ENCODE data around the gene SH3RF3.

DNA sequence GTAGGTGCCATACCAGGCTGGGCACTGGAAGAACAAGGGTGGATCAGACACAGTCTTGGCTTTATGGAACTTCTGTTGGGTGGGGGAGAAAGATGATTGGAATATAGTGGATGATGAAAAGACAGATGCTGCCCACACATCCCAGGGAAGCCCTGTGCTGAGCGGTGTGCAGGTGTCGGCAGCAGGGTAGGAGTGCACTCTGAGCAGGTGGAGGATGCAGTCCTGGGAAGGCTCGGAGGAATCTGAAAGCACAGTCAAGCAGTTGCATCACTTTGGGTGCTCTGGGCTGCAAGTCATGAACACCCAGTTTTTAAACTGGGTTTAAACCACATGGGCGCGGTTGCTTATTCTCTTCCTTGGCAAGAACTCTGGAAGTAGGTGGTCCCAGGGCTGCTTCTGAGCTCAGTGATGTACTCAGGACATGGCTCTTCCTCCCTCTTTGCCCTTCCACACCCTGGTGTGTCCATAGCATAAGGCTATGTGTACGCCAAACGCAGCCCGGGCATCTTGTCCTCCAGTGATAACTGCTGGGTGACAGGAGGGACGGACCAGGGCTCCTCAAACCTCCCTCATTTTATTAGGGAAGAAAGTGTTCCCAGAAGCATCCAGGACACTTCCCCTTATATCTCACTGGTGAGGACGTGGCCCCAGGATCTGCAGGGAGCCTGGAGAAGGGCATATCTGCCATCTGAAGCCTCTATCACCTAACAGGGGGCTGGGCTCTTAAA lies 84.0 kb downstream of the SH3RF3 start:
- TF ChIP-seq ESRRA (CRISPR knock-in tag; IDR thresholded peaks at IDR 0.05; ENCODE audit: low read depth) (no peak), MAFG (CRISPR knock-in tag; IDR thresholded peaks at IDR 0.05) (no peak), RAD21 (CRISPR knock-in tag; IDR thresholded peaks at IDR 0.05) (no peak), ZNF496 (CRISPR knock-in tag; IDR thresholded peaks at IDR 0.05; ENCODE audit: insufficient replicate concordance) (no peak), BRCA1 (CRISPR knock-in tag; IDR thresholded peaks at IDR 0.05) (no peak), NR1H2 (CRISPR knock-in tag; IDR thresholded peaks at IDR 0.05; ENCODE audit: borderline replicate concordance, low read depth) (no peak), FOXA1 (IDR thresholded peaks at IDR 0.05) (no peak), FOXA1 (CRISPR knock-in tag; IDR thresholded peaks at IDR 0.05) (no peak), ZFX (CRISPR knock-in tag; IDR thresholded peaks at IDR 0.05; ENCODE audit: low read depth) (no peak), CAMTA2 (CRISPR knock-in tag; IDR thresholded peaks at IDR 0.05; ENCODE audit: borderline replicate concordance) (no peak), ZNF501 (CRISPR knock-in tag; IDR thresholded peaks at IDR 0.05) (no peak)
- TF ChIP-seq, protein P1, sequence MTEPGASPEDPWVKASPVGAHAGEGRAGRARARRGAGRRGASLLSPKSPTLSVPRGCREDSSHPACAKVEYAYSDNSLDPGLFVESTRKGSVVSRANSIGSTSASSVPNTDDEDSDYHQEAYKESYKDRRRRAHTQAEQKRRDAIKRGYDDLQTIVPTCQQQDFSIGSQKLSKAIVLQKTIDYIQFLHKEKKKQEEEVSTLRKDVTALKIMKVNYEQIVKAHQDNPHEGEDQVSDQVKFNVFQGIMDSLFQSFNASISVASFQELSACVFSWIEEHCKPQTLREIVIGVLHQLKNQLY (CRISPR knock-in tag; IDR thresholded peaks at IDR 0.05), result no peak
- TF ChIP-seq, protein P2, sequence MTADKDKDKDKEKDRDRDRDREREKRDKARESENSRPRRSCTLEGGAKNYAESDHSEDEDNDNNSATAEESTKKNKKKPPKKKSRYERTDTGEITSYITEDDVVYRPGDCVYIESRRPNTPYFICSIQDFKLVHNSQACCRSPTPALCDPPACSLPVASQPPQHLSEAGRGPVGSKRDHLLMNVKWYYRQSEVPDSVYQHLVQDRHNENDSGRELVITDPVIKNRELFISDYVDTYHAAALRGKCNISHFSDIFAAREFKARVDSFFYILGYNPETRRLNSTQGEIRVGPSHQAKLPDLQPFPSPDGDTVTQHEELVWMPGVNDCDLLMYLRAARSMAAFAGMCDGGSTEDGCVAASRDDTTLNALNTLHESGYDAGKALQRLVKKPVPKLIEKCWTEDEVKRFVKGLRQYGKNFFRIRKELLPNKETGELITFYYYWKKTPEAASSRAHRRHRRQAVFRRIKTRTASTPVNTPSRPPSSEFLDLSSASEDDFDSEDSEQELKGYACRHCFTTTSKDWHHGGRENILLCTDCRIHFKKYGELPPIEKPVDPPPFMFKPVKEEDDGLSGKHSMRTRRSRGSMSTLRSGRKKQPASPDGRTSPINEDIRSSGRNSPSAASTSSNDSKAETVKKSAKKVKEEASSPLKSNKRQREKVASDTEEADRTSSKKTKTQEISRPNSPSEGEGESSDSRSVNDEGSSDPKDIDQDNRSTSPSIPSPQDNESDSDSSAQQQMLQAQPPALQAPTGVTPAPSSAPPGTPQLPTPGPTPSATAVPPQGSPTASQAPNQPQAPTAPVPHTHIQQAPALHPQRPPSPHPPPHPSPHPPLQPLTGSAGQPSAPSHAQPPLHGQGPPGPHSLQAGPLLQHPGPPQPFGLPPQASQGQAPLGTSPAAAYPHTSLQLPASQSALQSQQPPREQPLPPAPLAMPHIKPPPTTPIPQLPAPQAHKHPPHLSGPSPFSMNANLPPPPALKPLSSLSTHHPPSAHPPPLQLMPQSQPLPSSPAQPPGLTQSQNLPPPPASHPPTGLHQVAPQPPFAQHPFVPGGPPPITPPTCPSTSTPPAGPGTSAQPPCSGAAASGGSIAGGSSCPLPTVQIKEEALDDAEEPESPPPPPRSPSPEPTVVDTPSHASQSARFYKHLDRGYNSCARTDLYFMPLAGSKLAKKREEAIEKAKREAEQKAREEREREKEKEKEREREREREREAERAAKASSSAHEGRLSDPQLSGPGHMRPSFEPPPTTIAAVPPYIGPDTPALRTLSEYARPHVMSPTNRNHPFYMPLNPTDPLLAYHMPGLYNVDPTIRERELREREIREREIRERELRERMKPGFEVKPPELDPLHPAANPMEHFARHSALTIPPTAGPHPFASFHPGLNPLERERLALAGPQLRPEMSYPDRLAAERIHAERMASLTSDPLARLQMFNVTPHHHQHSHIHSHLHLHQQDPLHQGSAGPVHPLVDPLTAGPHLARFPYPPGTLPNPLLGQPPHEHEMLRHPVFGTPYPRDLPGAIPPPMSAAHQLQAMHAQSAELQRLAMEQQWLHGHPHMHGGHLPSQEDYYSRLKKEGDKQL (CRISPR knock-in tag; IDR thresholded peaks at IDR 0.05; ENCODE audit: low read depth), result no peak
- TF ChIP-seq, protein P3, sequence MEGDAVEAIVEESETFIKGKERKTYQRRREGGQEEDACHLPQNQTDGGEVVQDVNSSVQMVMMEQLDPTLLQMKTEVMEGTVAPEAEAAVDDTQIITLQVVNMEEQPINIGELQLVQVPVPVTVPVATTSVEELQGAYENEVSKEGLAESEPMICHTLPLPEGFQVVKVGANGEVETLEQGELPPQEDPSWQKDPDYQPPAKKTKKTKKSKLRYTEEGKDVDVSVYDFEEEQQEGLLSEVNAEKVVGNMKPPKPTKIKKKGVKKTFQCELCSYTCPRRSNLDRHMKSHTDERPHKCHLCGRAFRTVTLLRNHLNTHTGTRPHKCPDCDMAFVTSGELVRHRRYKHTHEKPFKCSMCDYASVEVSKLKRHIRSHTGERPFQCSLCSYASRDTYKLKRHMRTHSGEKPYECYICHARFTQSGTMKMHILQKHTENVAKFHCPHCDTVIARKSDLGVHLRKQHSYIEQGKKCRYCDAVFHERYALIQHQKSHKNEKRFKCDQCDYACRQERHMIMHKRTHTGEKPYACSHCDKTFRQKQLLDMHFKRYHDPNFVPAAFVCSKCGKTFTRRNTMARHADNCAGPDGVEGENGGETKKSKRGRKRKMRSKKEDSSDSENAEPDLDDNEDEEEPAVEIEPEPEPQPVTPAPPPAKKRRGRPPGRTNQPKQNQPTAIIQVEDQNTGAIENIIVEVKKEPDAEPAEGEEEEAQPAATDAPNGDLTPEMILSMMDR (CRISPR knock-in tag; IDR thresholded peaks at IDR 0.05), result no peak
